K562 (cell line): ENCODE results near the gene LGI4. TPM values are rescaled to one million over a fixed set of nuclear protein-coding genes. Genes with fewer than 3 reads are reported as not detected.

Source experiments
- ATAC-seq: fragments of 200-7000 bp; cut with Tn5 transposase; 3 replicates; pipeline ENCODE4 v1.9.1; 2020; ENCODE audit warnings: moderate library complexity
- BruUV-seq: library from RNA; stranded (reverse); fragments of 400-500 nt; replicated peaks from 2 replicates; lab custom pipeline; 2021; lab: Mats Ljungman, UMichigan
- CTCF ChIA-PET: fragments of 300-600 bp; formaldehyde crosslinking; extraction: SDS; loops from one replicate; lab custom pipeline; 2021; ENCODE audit warnings: low intra/inter-chr PET ratio; lab: Yijun Ruan, JAX
- POLR2A ChIA-PET: fragments of 300-600, 350-650 bp; sonication (Branson Sonifier 250); formaldehyde crosslinking; extraction: SDS; loops from one replicate; lab custom pipeline; 2021; ENCODE audit warnings: antibody characterized with exemption, inconsistent platforms; lab: Yijun Ruan, JAX
- DNase-seq, 4 experiments: peaks; one replicate each; pipeline versions ENCODE4 v3.0.0 to v3.0.0-alpha.2; 2011 to 2018; ENCODE audit warnings: low spot score in 3 of 4, mixed read lengths in 3 of 4; ENCODE audit errors: extremely low read depth in 1 of 4
- FAIRE-seq: peaks from 2 replicates; lab custom pipeline; 2011; peaks lifted over from hg19 to GRCh38; lab: Jason Lieb, UNC
- H2AFZ ChIP-seq: 2 replicates; pipeline ENCODE4 v1.6.0; 2011; ENCODE audit warnings: low read depth, low read length, control low read depth, inconsistent platforms
- H3K27ac ChIP-seq: fragments of 200-600 bp; 3 replicates; pipeline ENCODE4 v1.8.0; 2011; ENCODE audit warnings: low read depth, mild to moderate bottlenecking, control low read depth, inconsistent platforms, low read length, moderate library complexity, mixed read lengths; ENCODE audit errors: extremely low read depth
- H3K27me3 ChIP-seq, 2 experiments: fragments of 300-600 bp in 1 of 2; 2 replicates in 1 of 2; 3 replicates in 1 of 2; pipeline versions ENCODE4 v1.6.0 to v1.8.0; 2011; ENCODE audit warnings: inconsistent platforms in 2 of 2, low read length in 2 of 2, mild to moderate bottlenecking in 1 of 2, mixed read lengths in 1 of 2, moderate library complexity in 1 of 2; ENCODE audit not compliant: control insufficient read depth in 2 of 2, insufficient read depth in 2 of 2
- H3K36me3 ChIP-seq: fragments of 300-600 bp; 3 replicates; pipeline ENCODE4 v1.8.0; 2011; ENCODE audit warnings: mild to moderate bottlenecking, low read length, inconsistent platforms; ENCODE audit not compliant: control insufficient read depth, insufficient read depth
- H3K4me1 ChIP-seq, 2 experiments: fragments of 200-600 bp in 1 of 2; replicated peaks in 1 of 2; 2 replicates in 1 of 2; 3 replicates in 1 of 2; pipeline versions ENCODE4 v1.5.1 to v1.8.0; 2011; ENCODE audit warnings: inconsistent platforms in 2 of 2, low read length in 2 of 2, mild to moderate bottlenecking in 1 of 2, mixed read lengths in 1 of 2, moderate library complexity in 1 of 2; ENCODE audit not compliant: control insufficient read depth in 2 of 2, insufficient read depth in 2 of 2
- H3K4me2 ChIP-seq: 2 replicates; pipeline ENCODE4 v1.6.1; 2011; ENCODE audit warnings: low read length, control low read depth, inconsistent platforms, mixed read lengths; ENCODE audit not compliant: insufficient read depth
- H3K4me3 ChIP-seq: fragments of 200-600 bp; sonication (generic), shearing (Covaris generic); 2 replicates; pipeline ENCODE4 v1.5.1; 2016; ENCODE audit warnings: control low read depth, inconsistent platforms
- H3K79me2 ChIP-seq: fragments of 200-600 bp; 3 replicates; pipeline ENCODE4 v1.8.0; 2011; ENCODE audit warnings: low read length, inconsistent platforms; ENCODE audit not compliant: control insufficient read depth, insufficient read depth
- H3K9ac ChIP-seq, 2 experiments: 2 replicates each; pipeline versions ENCODE4 v1.6.0 to v1.6.1; 2011; ENCODE audit warnings: low read depth in 2 of 2, low read length in 2 of 2, control low read depth in 1 of 2, inconsistent platforms in 1 of 2, mild to moderate bottlenecking in 1 of 2, mixed read lengths in 1 of 2; ENCODE audit not compliant: insufficient read depth in 1 of 2
- H3K9me1 ChIP-seq: one replicate; pipeline ENCODE4 v1.6.0; 2011; ENCODE audit warnings: inconsistent platforms, mild to moderate bottlenecking, low read length, moderate library complexity; ENCODE audit not compliant: control insufficient read depth, insufficient read depth
- H3K9me3 ChIP-seq: replicated peaks from 2 replicates; pipeline ENCODE4 v1.5.1; 2011; ENCODE audit warnings: low read depth, low read length, inconsistent platforms; ENCODE audit not compliant: control insufficient read depth, insufficient read depth
- H4K20me1 ChIP-seq: replicated peaks from 2 replicates; pipeline ENCODE4 v1.6.1; 2011; ENCODE audit warnings: low read length, inconsistent platforms, mixed read lengths; ENCODE audit not compliant: control insufficient read depth, insufficient read depth
- ATF1 ChIP-seq, 2 experiments: fragments of 450-650 bp in 1 of 2; IDR thresholded peaks; 2 replicates each; pipeline ENCODE4 v1.6.1; 2016; ENCODE audit warnings: missing compliant biosample characterization in 1 of 2, missing genetic modification characterization in 1 of 2
- ATF7 ChIP-seq: fragments of 450-650 bp; IDR thresholded peaks from 2 replicates; pipeline ENCODE4 v1.7.1; 2014; ENCODE audit warnings: mild to moderate bottlenecking, moderate library complexity
- BCOR ChIP-seq: fragments of 450-650 bp; IDR thresholded peaks from 2 replicates; pipeline ENCODE4 v1.6.1; 2016
- CTBP1 ChIP-seq: fragments of 450-650 bp; IDR thresholded peaks from 2 replicates; pipeline ENCODE4 v1.6.1; 2016; ENCODE audit warnings: borderline replicate concordance
- CXXC5 ChIP-seq: fragments of 250-450 bp; sonication (Bioruptor Pico); IDR thresholded peaks from 2 replicates; pipeline ENCODE4 v1.8.0; 2022; ENCODE audit warnings: inconsistent platforms, mild to moderate bottlenecking, moderate library complexity
- FOXP4 ChIP-seq: sonication (generic); formaldehyde crosslinking; IDR thresholded peaks from 2 replicates; pipeline ENCODE4 v1.8.0; 2022; ENCODE audit warnings: mild to moderate bottlenecking, missing genetic modification reagents, borderline replicate concordance
- GTF2E2 ChIP-seq: fragments of 200-800 bp; sonication (Bioruptor generic); IDR thresholded peaks from 2 replicates; pipeline ENCODE4 v1.6.1; 2016; ENCODE audit warnings: missing genetic modification characterization, missing compliant biosample characterization
- HDAC2 ChIP-seq: fragments of 450-650 bp; IDR thresholded peaks from 2 replicates; pipeline ENCODE4 v1.6.1; 2016; ENCODE audit warnings: mild to moderate bottlenecking
- HMG20A ChIP-seq: fragments of 450-650 bp; formaldehyde crosslinking; conservative IDR thresholded peaks from 2 replicates; pipeline ENCODE4 v1.4.0; 2020; ENCODE audit warnings: mild to moderate bottlenecking, mixed read lengths
- MYNN ChIP-seq, 2 experiments: sonication (generic); formaldehyde crosslinking in 1 of 2; IDR thresholded peaks; 2 replicates each; pipeline versions ENCODE4 v1.5.0 to v1.6.1; 2016 to 2020; ENCODE audit warnings: antibody characterized with exemption in 1 of 2, missing genetic modification reagents in 1 of 2
- NR1H2 ChIP-seq: sonication (generic); formaldehyde crosslinking; IDR thresholded peaks from 2 replicates; pipeline ENCODE4 v1.4.0; 2020; ENCODE audit warnings: mild to moderate bottlenecking, missing genetic modification reagents
- NRF1 ChIP-seq, 2 experiments: fragments of 450-650 bp; IDR thresholded peaks in 1 of 2; conservative IDR thresholded peaks in 1 of 2; 2 replicates each; pipeline ENCODE4 v1.6.1; 2014; ENCODE audit warnings: mild to moderate bottlenecking in 2 of 2
- SMARCE1 ChIP-seq: fragments of 450-650 bp; IDR thresholded peaks from 2 replicates; pipeline ENCODE4 v1.7.1; 2016; ENCODE audit warnings: mild to moderate bottlenecking
- THRB ChIP-seq: fragments of 450-650 bp; formaldehyde crosslinking; conservative IDR thresholded peaks from 2 replicates; pipeline ENCODE4 v1.4.0; 2022; ENCODE audit warnings: mild to moderate bottlenecking, missing genetic modification characterization
- ZBTB12 ChIP-seq: fragments of 250-450 bp; sonication (Bioruptor Pico); IDR thresholded peaks from 2 replicates; pipeline ENCODE4 v1.4.0; 2020
- ZFX ChIP-seq: sonication (generic); formaldehyde crosslinking; IDR thresholded peaks from 2 replicates; pipeline ENCODE4 v1.8.0; 2022; ENCODE audit warnings: mild to moderate bottlenecking, missing genetic modification reagents, moderate library complexity
- WGBS: fragments of 100-300 bp; shearing (Covaris generic); methylation state at CpG from one replicate; pipeline ENCODE4 v1.1.6; 2016; ENCODE audit warnings: low coverage, mixed read lengths; ENCODE audit not compliant: insufficient coverage; ENCODE audit errors: missing lambda C conversion rate; 5-methylcytosine and 5-hydroxymethylcytosine counted together
- in situ Hi-C: fragments of 300-500 bp; cut with MboI; formaldehyde crosslinking; loops from 4 replicates; pipeline ENCODE4 v1.15.0; 2018; ENCODE audit warnings: inconsistent platforms, mixed read lengths
- intact Hi-C: fragments of 100-400 bp; cut with micrococcal nuclease; formaldehyde crosslinking; loops from 2 replicates; pipeline ENCODE4 v1.14.2; 2022
- polyA plus RNA-seq, 8 experiments: library from polyadenylated mRNA; depleted of rRNA in 4 of 8; stranded (reverse) in 5 of 8; unstranded in 3 of 8; fragments of >200 nt; fragmentation: Nextera tagmentation in 2 of 8; fragmentation: Illumina TruSeq in 1 of 8; extraction: Ambion mirVana in 2 of 8; extraction: Trizol in 1 of 8; gene quantifications; 2 replicates each; pipeline versions ENCODE4 v1.2.1 to v1.2.3, GENCODE V29; 2011 to 2014; ENCODE audit warnings: inconsistent platforms in 1 of 8, missing spikeins in 1 of 8
- total RNA-seq, 7 experiments: library from RNA; depleted of rRNA in 6 of 7; stranded (reverse); fragments of >200 nt in 6 of 7; fragmentation: Illumina TruSeq in 2 of 7; extraction: Trizol in 2 of 7; gene quantifications; 2 replicates each; pipeline versions ENCODE4 v1.2.1 to v1.2.3, GENCODE V29; 2011 to 2021; ENCODE audit warnings: low replicate concordance in 1 of 7

LGI4 gene
- total and polyA plus RNA-seq, 9 of the 15 experiments (the other 6 are each of a cell fraction or from before 2014, with no cell fraction given) = 0.14 to 0.30 (median 0.24) TPM; not detected in 4

GRCh38 chr19:35124098-35125060, 10.5 kb downstream of the LGI4 start (continued):
- TF ChIP-seq SMARCE1 = 0 out of 2 replicates have a peak, but pooled peaks have one; percentile 21
- TF ChIP-seq, all 486 proteins: peak for 67

GRCh38 chr19:35123573-35123972, 11.3 kb downstream of the LGI4 start:
- in situ Hi-C loops = no loop called here
- H3K27me3 ChIP-seq = peaks cover 0 to 6% of the 10 kb centered on the region in 2 experiments; a peak in 1 of 5 replicates

More at GRCh38 chr19:35123573-35123972, 11.3 kb downstream of the LGI4 start:
- H3K9ac ChIP-seq = peak overlapping the region in 1 of 2 experiments; percentile 67; a peak in 1 of 4 replicates
- H3K4me2 ChIP-seq = peak overlapping the region; percentile 92; the same call in 1 of the 2 replicates
- ChIA-PET CTCF (no interaction called here), POLR2A (interaction anchor here (0.7 to 1.4 kb wide), 3 partner anchors 18 to 112 kb away, joined by 3 to 5 read pairs (median 3); no protein-coding TSS in a partner anchor)
- peak overlapping the region; percentile 99 for H2AFZ ChIP-seq
- H3K27ac ChIP-seq = no peak overlapping the region
- H3K9me1 ChIP-seq = no peaks in the 10 kb centered on the region
- intact Hi-C loops = no loop called here
- FAIRE-seq (no peak), DNase-seq (no peak), ATAC-seq (no peak)
- H3K4me3 ChIP-seq = no peak overlapping the region
- H3K36me3 ChIP-seq = no peaks in the 10 kb centered on the region
- TF ChIP-seq ATF1 (CRISPR knock-in tag; IDR thresholded peaks at IDR 0.05) (no peak), ATF1 (tag; IDR thresholded peaks at IDR 0.05) (no peak), ZBTB12 (no peak), ATF7 (no peak), HDAC2 (no peak), HMG20A (CRISPR knock-in tag) (no peak), MYNN (IDR thresholded peaks at IDR 0.05) (no peak), MYNN (CRISPR knock-in tag; IDR thresholded peaks at IDR 0.05) (no peak), NRF1 (conservative IDR thresholded peaks at IDR 0.05 in 1 of 2, IDR thresholded peaks at IDR 0.05 in 1 of 2) (no peak), FOXP4 (CRISPR knock-in tag) (no peak), CTBP1 (no peak), THRB (CRISPR knock-in tag) (no peak), CXXC5 (no peak), ZFX (CRISPR knock-in tag) (no peak), GTF2E2 (tag) (no peak), BCOR (no peak), NR1H2 (CRISPR knock-in tag) (no peak)
- 44% methylated on average over 5 of the region's 5 CpGs for WGBS
- no peaks in the 10 kb centered on the region for H3K9me3 ChIP-seq
- no peaks in the 10 kb centered on the region for H3K79me2 ChIP-seq
- peaks cover 8 to 42% of the 10 kb centered on the region in 2 experiments; a peak in 4 of 5 replicates for H3K4me1 ChIP-seq
- no TSS peak for BruUV-seq
- H4K20me1 ChIP-seq = no peaks in the 10 kb centered on the region
